BJ (cell line): ENCODE results near the gene RASSF6. TPM values are rescaled to one million over a fixed set of nuclear protein-coding genes. Genes with fewer than 3 reads are reported as not detected.
A peak's percentile ranks its signal among the peaks of the same experiment; 100 is the strongest.
"Not testable (repeated sequence)": the region's sequence is repeated elsewhere in the genome, so short reads cannot be mapped to it uniquely, and the experiment has no call there.

Source experiments
- CTCF ChIA-PET: fragments of 350-600 bp; formaldehyde crosslinking; extraction: SDS; loops from one replicate; lab custom pipeline; 2021; ENCODE audit warnings: antibody characterized with exemption, inconsistent platforms; lab: Yijun Ruan, JAX
- POLR2A ChIA-PET: fragments of 300-600 bp; sonication (Branson Sonifier 250); formaldehyde crosslinking; extraction: SDS; loops from one replicate; lab custom pipeline; 2021; ENCODE audit warnings: antibody characterized with exemption; lab: Charles Lee
- DNase-seq: peaks from one replicate; pipeline ENCODE4 v3.0.0-alpha.2; 2011; ENCODE audit warnings: low read depth
- H3K27me3 ChIP-seq: 2 replicates; pipeline ENCODE4 v1.6.0; 2011; ENCODE audit warnings: low read length; ENCODE audit not compliant: control insufficient read depth, insufficient read depth
- H3K36me3 ChIP-seq: 2 replicates; pipeline ENCODE4 v1.5.1; 2011; ENCODE audit warnings: low read length; ENCODE audit not compliant: control insufficient read depth, insufficient read depth
- H3K4me3 ChIP-seq: 2 replicates; pipeline ENCODE4 v1.5.1; 2011; ENCODE audit warnings: low read depth, mild to moderate bottlenecking, control low read depth, low read length
- polyA plus RNA-seq: library from polyadenylated mRNA; depleted of rRNA; stranded (reverse); fragments of >200 nt; gene quantifications from 2 replicates; pipeline ENCODE4 v1.2.3, GENCODE V29; 2011
- TF ChIP-seq, protein P1 (sequence below): IDR thresholded peaks from 2 replicates; pipeline ENCODE4 v1.5.1; 2011; ENCODE audit warnings: low read depth, mild to moderate bottlenecking, control low read depth, inconsistent platforms, low read length, moderate library complexity; ENCODE audit not compliant: insufficient read depth

Gene RASSF6
- polyA plus RNA-seq, 1 experiment = not detected

DNA sequence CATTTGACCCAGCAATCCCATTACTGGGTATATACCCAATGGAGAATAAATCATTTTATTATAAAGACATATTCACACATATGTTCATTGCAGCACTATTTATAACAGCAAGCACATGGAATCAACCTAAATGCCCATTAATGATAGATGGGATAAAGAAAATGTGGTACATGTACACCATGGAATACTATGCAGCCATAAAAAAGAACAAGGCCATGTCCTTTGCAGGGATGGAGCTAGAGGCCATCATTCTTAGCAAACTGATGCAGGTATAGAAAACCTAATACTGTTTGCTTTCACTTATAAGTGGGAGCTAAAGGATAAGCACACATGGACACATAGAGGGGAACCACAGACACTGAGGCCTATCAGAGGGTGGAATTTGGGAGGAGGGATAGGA is 22.6 kb downstream of the RASSF6 start:
- TF ChIP-seq, protein P1, sequence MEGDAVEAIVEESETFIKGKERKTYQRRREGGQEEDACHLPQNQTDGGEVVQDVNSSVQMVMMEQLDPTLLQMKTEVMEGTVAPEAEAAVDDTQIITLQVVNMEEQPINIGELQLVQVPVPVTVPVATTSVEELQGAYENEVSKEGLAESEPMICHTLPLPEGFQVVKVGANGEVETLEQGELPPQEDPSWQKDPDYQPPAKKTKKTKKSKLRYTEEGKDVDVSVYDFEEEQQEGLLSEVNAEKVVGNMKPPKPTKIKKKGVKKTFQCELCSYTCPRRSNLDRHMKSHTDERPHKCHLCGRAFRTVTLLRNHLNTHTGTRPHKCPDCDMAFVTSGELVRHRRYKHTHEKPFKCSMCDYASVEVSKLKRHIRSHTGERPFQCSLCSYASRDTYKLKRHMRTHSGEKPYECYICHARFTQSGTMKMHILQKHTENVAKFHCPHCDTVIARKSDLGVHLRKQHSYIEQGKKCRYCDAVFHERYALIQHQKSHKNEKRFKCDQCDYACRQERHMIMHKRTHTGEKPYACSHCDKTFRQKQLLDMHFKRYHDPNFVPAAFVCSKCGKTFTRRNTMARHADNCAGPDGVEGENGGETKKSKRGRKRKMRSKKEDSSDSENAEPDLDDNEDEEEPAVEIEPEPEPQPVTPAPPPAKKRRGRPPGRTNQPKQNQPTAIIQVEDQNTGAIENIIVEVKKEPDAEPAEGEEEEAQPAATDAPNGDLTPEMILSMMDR = no peak
- no peak overlapping the region for H3K4me3 ChIP-seq
- no peaks in the 10 kb centered on the region for H3K36me3 ChIP-seq
- no peak for DNase-seq
- ChIA-PET POLR2A (no interaction called here), CTCF (interaction anchor here (0.6 to 1.0 kb wide), 2 partner anchors 347 to 569 kb away, joined by 3 read pairs; no protein-coding TSS in a partner anchor)
- H3K27me3 ChIP-seq = no peaks in the 10 kb centered on the region

DNA sequence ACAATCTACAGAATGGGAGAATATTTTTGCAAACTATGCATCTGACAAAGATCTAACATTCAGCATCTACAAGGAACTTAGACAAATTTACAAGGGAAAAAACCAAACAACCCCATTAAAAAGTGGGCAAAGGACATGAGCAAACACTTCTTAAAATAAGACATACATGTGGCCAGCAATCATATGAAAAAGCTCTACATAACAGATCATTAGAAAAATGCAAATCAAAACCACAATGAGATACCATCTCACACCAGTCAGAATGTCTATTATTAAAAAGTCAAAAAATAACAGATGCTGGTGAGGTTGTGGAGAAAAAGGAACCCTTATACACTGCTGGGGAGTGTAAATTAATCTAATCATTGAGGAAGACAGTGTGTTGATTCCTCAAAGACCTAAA is 23.1 kb downstream of the RASSF6 start:
- H3K4me3 ChIP-seq, H3K36me3 ChIP-seq, DNase-seq, POLR2A ChIA-PET, H3K27me3 ChIP-seq: not testable (repeated sequence)
- CTCF ChIA-PET = interaction anchor here (0.6 to 5.3 kb wide), 3 partner anchors 55 to 569 kb away, joined by 3 to 37 read pairs (median 3); no protein-coding TSS in a partner anchor

DNA sequence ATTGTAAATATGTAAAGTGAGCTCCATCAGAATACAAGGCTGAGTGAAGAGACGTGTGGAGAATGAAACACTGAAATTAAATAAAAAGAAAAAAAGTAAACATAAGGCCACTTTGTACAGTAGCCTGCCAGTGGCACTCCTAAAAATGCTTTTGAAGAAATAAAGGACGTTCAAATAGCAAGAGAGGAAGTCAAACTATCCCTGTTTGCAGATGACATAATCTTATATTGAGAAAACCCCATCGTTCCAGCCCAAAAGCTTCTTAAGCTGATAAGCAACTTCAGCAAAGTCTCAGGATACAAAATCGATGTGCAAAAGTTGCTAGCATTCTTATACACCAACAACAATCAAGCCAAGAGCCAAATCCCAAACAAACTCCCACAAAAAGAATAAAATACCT is 24.2 kb downstream of the RASSF6 start:
- CTCF ChIA-PET = interaction anchor here (5.3 kb wide), 1 partner anchor 57 kb away, joined by 37 read pairs; no protein-coding TSS in a partner anchor
- POLR2A ChIA-PET = no interaction called here
- Histone ChIP-seq H3K4me3 (no peak overlapping the region), H3K27me3 (no peaks in the 10 kb centered on the region), H3K36me3 (no peaks in the 10 kb centered on the region)
- DNase-seq = no peak
- TF ChIP-seq, protein P1 = no peak

DNA sequence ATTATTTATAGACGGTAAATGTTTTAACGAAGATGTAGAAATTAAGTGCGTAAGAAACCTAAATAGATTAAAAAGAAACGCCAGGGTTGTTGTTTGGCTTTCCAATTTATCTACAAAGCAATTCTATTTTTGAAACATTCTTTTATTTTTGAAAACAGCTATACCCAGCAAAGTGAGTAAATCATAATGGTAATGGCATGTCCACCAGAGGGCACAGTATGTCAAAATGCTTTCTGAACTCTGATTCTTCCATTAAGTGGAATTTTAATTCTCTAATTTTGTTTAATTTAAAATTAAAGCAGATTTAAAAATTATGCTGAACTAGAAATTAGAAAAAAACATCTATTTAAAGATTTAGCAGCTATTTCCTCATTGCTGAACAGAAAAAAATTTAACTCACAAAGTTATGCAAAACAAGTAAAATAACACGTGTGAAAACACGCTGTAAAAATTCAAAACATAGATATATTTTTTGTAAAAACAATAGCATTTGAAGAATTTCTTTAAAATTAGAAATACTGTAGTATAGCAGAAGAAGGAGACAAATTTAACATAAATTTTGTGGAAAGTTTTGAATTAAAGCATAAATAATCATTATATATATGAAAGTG is 26.5 kb downstream of the RASSF6 start:
- POLR2A ChIA-PET = no interaction called here
- DNase-seq = no peak

DNA sequence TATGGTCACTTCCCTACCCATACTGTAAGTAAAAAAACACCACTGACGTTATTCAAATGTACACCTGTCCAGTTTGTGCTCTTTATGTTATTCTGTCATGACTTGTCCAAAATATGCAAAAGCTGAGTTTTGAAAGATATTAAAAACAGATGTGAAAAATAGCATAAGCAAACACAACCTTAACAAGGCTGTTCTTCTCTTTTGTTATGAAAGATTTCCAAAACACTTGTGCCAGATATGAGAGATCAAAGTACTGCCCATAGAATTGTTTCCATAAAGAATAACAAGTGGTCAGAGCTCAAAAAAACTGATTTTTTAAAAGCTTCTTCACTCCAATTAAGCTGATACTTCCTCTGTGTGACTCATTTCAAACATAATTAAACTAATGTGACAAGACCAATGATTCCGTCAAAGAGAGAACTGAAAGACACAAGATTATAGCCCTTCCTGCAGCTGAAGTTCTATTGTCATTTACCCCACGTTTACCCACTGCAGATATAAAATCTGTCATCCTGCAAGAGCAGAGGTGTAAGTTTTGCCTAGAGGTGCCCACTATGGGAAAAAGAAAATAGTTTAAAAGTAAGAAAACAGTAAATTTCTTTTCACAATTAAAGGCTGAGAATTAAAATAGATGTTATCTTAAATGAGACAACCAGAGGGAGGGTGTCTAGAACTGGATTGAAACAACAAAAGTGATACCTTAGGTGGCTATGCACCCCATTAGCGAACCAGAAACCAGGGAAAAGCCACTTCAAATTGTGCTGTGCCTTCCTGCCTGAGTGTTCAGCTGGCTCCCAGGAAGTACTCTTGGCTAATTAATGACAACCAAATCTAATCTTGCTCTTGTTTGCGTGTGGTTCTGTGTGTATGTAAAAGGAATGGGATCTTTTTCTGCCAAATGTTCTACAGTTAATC is 30.1 kb downstream of the RASSF6 start:
- ChIA-PET POLR2A (no interaction called here), CTCF (interaction anchor here (0.7 to 1.7 kb wide), 4 partner anchors 11 to 64 kb away, joined by 3 to 11 read pairs (median 3); no protein-coding TSS in a partner anchor)
- Histone ChIP-seq H3K4me3 (no peak overlapping the region), H3K36me3 (no peaks in the 10 kb centered on the region), H3K27me3 (no peaks in the 10 kb centered on the region)
- TF ChIP-seq, protein P1 = no peak
- DNase-seq = no peak

More for the DNA sequence above, 26.5 kb downstream of the RASSF6 start:
- H3K27me3 ChIP-seq = no peaks in the 10 kb centered on the region
- CTCF ChIA-PET = interaction anchor here (0.6 to 5.3 kb wide), 8 partner anchors 9 to 541 kb away, joined by 3 to 37 read pairs (median 4); no protein-coding TSS in a partner anchor
- H3K36me3 ChIP-seq = no peaks in the 10 kb centered on the region
- H3K4me3 ChIP-seq = no peak overlapping the region
- TF ChIP-seq, protein P1 = peak; percentile 62
